Nephron (organoid): ENCODE measurements around the gene TOLLIP.

Experiments
- H3K27ac Mint-ChIP-seq, 3 experiments: 2 replicates each; pipeline ENCODE4 v1.8.0; 2020; ENCODE audit warnings: mixed read lengths in 3 of 3, mild to moderate bottlenecking in 2 of 3, moderate library complexity in 1 of 3
- H3K27me3 Mint-ChIP-seq: 2 replicates; pipeline ENCODE4 v1.8.0; 2021; ENCODE audit warnings: low read depth, mild to moderate bottlenecking, moderate library complexity, mixed read lengths
- H3K36me3 Mint-ChIP-seq: 2 replicates; pipeline ENCODE4 v1.8.0; 2020; ENCODE audit warnings: low read depth, mixed read lengths
- H3K4me1 Mint-ChIP-seq: 2 replicates; pipeline ENCODE4 v1.8.0; 2020; ENCODE audit warnings: mixed read lengths
- H3K4me3 Mint-ChIP-seq, 3 experiments: 2 replicates each; pipeline ENCODE4 v1.8.0; 2020; ENCODE audit warnings: mild to moderate bottlenecking in 3 of 3, mixed read lengths in 3 of 3, moderate library complexity in 2 of 3
- H3K9me3 Mint-ChIP-seq: 2 replicates; pipeline ENCODE4 v1.8.0; 2020; ENCODE audit warnings: mixed read lengths
- TF ChIP-seq, protein P1 (sequence below), 3 experiments: fragments of 200-600 bp; sonication (generic); IDR thresholded peaks; one replicate each; pipeline ENCODE4 v1.5.0; 2021; ENCODE audit warnings: antibody characterized with exemption in 3 of 3; ENCODE audit not compliant: unreplicated experiment in 3 of 3

The TOLLIP gene

DNA sequence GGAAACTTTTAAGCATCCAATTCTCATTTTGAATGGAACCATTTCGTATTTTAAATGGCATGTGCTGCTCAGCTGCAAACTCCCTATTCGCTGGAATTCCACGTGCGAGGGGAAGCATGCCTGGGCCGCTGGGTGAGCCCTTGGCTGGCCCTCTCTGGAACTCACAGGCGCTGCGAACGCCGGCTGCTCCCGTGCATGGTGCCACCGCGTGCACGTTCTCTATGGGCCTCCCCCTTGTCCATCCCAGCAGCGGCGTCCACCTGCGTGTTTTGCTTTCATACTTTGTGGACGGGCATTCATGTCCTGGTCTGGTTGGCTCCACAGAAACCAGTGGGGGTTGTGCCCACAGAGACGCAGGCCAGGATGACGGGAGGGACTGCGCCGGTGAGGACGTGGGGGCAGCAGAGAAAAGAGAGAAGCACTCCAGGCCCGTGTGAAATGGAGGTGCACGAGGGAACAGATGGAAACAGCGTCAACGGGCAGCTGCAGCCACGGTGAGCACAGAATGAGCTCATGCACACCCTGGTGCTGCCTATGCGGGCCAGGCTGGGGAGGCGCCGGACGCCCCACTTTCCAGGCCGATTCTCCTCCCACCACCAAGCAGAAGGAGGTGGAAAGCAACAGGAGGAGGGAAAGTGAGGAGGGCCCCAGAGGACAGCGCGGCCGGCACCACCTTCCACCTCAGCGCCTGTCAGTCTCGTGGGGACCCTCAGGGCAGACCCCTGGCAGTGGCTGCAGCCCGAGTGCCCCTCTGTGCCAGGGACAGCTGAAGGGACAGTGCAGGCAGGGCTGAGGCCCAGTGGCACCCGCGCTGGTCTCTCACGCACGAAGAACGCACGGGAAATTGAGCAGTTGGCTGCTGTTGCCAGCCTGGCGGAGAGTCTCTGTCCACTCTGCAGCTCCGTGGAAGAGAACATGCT is 29.1 kb downstream of the TOLLIP start:
- Mint-ChIP-seq H3K4me3 (no peak overlapping the region), H3K27me3 (no peaks in the 10 kb centered on the region), H3K36me3 (peaks cover 37% of the 10 kb centered on the region), H3K27ac (no peak overlapping the region), H3K4me1 (no peaks in the 10 kb centered on the region), H3K9me3 (no peaks in the 10 kb centered on the region)
- TF ChIP-seq, protein P1, sequence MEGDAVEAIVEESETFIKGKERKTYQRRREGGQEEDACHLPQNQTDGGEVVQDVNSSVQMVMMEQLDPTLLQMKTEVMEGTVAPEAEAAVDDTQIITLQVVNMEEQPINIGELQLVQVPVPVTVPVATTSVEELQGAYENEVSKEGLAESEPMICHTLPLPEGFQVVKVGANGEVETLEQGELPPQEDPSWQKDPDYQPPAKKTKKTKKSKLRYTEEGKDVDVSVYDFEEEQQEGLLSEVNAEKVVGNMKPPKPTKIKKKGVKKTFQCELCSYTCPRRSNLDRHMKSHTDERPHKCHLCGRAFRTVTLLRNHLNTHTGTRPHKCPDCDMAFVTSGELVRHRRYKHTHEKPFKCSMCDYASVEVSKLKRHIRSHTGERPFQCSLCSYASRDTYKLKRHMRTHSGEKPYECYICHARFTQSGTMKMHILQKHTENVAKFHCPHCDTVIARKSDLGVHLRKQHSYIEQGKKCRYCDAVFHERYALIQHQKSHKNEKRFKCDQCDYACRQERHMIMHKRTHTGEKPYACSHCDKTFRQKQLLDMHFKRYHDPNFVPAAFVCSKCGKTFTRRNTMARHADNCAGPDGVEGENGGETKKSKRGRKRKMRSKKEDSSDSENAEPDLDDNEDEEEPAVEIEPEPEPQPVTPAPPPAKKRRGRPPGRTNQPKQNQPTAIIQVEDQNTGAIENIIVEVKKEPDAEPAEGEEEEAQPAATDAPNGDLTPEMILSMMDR (IDR thresholded peaks at IDR 0.05; ENCODE audit: unreplicated experiment in 3 of 3): no peak

DNA sequence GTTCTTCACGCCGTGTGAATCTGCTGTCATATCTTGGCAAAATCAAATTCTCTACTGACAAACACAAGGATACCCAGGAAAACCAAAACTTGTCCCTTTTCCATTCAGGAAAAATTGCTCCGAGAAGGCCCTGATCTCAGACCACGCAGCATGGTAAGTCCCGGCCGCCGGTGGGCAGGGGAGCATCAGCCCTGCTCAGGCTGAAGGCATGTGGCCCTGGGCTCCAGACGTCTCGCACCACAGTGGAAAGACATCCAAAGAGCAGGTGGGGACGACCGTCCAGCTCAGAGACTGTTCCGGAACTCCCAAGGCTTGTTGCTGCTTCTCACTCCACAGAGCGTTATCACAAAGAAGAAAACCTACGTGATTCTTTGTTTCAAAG is 29.8 kb downstream of the TOLLIP start:
- Mint-ChIP-seq H3K36me3 (peaks cover 32% of the 10 kb centered on the region), H3K27ac (no peak overlapping the region), H3K27me3 (no peaks in the 10 kb centered on the region), H3K4me3 (no peak overlapping the region), H3K9me3 (no peaks in the 10 kb centered on the region), H3K4me1 (no peaks in the 10 kb centered on the region)
- TF ChIP-seq, protein P1 (IDR thresholded peaks at IDR 0.05; ENCODE audit: unreplicated experiment in 3 of 3): no peak

DNA sequence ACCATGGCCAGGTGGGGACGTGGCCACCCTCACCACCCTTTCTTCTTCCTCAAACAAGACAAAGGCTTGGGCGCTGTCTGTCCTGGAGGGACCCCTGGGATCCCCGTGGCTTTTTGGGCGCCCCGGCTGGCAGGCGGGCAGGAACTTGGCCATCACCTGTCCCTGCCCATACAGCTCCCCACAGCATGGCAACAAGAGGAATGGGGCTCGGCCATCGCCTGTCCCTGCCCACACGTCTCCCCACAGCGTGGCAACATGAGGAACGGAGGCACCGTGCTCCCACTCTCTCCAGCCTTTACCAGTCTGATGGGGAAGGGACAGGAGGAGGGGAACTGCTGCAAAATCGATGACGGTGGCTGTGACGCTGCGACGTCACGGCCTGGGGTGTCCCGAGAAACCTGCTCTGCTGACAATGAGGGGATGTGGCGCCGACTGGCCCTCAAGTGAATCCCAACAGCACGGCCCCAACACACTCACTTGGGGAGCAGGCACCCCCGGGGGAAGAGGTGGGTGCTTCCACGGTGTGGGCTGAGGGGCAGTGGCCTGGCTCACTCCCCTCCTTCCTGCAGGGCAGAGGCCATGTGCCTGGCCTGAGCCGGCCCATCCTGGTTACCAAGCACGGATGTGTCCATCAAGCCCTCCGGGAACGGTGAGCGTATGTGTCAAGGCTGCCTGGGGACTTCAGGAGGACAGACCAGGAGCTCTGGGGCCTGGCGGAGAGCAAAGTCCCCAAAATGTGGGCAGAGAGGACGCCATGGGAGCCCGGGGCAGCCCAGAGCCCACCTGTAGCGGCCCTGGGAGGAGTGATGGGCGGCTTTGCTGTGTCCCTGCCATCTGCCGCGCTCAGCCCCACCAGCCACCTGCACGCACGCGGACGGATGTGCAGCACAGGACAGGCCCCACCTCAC is 30.4 kb downstream of the TOLLIP start:
- TF ChIP-seq, protein P1 (IDR thresholded peaks at IDR 0.05; ENCODE audit: unreplicated experiment in 3 of 3): no peak
- H3K4me3 Mint-ChIP-seq: no peak overlapping the region

DNA sequence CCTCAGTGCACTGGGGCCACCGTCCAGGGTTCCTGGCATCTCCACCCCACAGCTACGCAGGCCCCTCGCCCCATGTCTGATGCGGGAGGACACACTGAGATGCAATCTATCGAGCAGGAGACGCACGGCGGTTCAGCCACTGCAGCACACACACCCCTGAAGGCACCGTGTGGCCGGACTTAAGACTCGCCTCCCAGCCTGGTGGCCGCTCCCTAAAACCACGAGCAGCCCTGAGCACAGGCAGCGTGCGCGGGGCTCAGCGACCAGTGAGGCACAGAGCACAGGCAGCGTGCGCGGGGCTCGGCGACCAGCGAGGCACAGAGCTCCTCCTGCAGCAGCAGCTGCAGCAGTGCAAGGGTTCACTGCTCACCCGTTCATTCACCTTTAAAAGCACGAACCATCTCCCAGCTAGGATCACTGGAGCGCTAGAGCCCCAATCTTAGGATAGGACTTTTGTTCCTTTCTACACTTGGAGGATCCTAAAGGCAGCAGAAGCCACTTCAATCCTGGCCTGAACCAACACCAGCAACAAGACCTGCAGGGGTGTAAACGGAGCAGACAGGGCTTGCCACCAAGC is 31.4 kb downstream of the TOLLIP start:
- Mint-ChIP-seq H3K27me3 (no peaks in the 10 kb centered on the region), H3K4me3 (no peak overlapping the region), H3K27ac (no peak overlapping the region), H3K36me3 (peaks cover 40% of the 10 kb centered on the region), H3K4me1 (no peaks in the 10 kb centered on the region), H3K9me3 (no peaks in the 10 kb centered on the region)
- TF ChIP-seq, protein P1 (IDR thresholded peaks at IDR 0.05; ENCODE audit: unreplicated experiment in 3 of 3): no peak

More for the DNA sequence above, 30.4 kb downstream of the TOLLIP start:
- no peaks in the 10 kb centered on the region for H3K27me3 Mint-ChIP-seq
- H3K4me1 Mint-ChIP-seq: no peaks in the 10 kb centered on the region
- H3K27ac Mint-ChIP-seq: no peak overlapping the region
- H3K9me3 Mint-ChIP-seq: no peaks in the 10 kb centered on the region
- H3K36me3 Mint-ChIP-seq: peaks cover 34% of the 10 kb centered on the region

DNA sequence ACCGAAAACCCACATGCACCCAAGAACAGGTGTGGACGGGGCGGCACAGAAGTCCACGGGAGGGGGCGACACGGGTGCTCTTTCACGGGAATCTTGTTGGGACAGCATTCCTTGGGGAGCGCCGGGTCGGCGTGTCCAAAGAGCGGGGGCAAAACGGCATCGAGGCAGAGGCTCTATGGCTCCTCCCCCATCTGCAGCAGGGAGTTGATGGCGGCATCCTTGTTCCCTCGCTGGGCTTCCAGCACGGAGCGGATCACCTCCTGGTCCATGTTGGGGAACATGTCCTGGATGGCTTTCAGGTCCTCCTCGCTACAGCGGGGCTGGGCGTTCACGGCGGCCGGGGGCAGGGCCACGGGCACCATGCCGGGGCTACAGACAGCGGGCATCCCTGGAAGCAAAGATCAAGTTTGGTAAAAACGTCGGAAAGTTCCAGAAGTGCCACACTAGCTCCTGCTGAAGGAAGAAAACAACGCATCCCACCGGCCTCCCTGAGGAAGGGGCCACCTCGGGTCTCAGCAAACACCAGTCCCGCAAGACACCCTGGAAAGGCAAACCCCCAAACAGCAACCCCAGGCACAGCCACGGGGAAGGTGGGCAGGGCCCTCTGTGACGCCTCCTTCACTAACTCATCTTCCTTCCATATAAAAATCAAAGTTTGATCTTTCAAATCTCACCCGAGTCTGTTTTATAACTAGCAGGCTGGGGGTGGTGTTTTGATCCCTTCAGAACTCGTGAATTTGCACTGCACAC is 32.4 kb downstream of the TOLLIP start:
- TF ChIP-seq, protein P1 (IDR thresholded peaks at IDR 0.05; ENCODE audit: unreplicated experiment in 3 of 3): no peak
- no peaks in the 10 kb centered on the region for H3K9me3 Mint-ChIP-seq
- peaks cover 44% of the 10 kb centered on the region for H3K36me3 Mint-ChIP-seq
- no peaks in the 10 kb centered on the region for H3K27me3 Mint-ChIP-seq
- H3K4me1 Mint-ChIP-seq: no peaks in the 10 kb centered on the region
- H3K4me3 Mint-ChIP-seq: no peak overlapping the region
- H3K27ac Mint-ChIP-seq: no peak overlapping the region
